GM12878 (cell line): Measurements from ENCODE around the gene PTTG2. TPM values are rescaled to one million over a fixed set of nuclear protein-coding genes. Genes with fewer than 3 reads are reported as not detected.

ENCODE experiments used
- ATAC-seq: fragments of 200-7000 bp; cut with Tn5 transposase; 3 replicates; pipeline ENCODE4 v1.9.1; 2020; ENCODE audit warnings: mild to moderate bottlenecking, moderate library complexity
- BruUV-seq: library from RNA; stranded (reverse); fragments of 400-500 nt; replicated peaks from 2 replicates; lab custom pipeline; 2021; lab: Mats Ljungman, UMichigan
- CTCF ChIA-PET: fragments of 300-600 bp; sonication (Branson Sonifier 250); formaldehyde crosslinking; extraction: SDS; loops from one replicate; lab custom pipeline; 2021; ENCODE audit warnings: inconsistent platforms; lab: Yijun Ruan, JAX
- POLR2A ChIA-PET: fragments of 350-600 bp; formaldehyde crosslinking; extraction: SDS; loops from one replicate; lab custom pipeline; 2021; ENCODE audit warnings: inconsistent platforms; lab: Charles Lee
- RAD21 ChIA-PET: fragments of 300-600 bp; sonication (Branson Sonifier 250); formaldehyde crosslinking; loops from one replicate; lab custom pipeline; 2023; ENCODE audit warnings: antibody characterized with exemption; ENCODE audit not compliant: unreplicated experiment; lab: Charles Lee
- SMC1A ChIA-PET: fragments of 300-600 bp; sonication (Branson Sonifier 250); formaldehyde crosslinking; loops from one replicate; lab custom pipeline; 2023; ENCODE audit not compliant: unreplicated experiment, uncharacterized antibody; lab: Charles Lee
- DNase-seq: peaks from one replicate; pipeline ENCODE4 v3.0.0-alpha.2; 2011; ENCODE audit warnings: low read depth, low spot score
- FAIRE-seq: peaks from 3 replicates; lab custom pipeline; 2011; peaks lifted over from hg19 to GRCh38; lab: Jason Lieb, UNC
- H2AFZ ChIP-seq: 2 replicates; pipeline ENCODE4 v1.6.0; 2011; ENCODE audit warnings: low read depth, low read length, control low read depth; ENCODE audit not compliant: control insufficient read depth
- H3K27ac ChIP-seq: 2 replicates; pipeline ENCODE4 v1.5.1; 2011; ENCODE audit warnings: control low read depth; ENCODE audit not compliant: control insufficient read depth, insufficient read depth
- H3K27me3 ChIP-seq, 2 experiments: replicated peaks in 1 of 2; 2 replicates each; pipeline versions ENCODE4 v1.6.0 to v1.6.1; 2011; ENCODE audit warnings: low read length in 1 of 2; ENCODE audit not compliant: control insufficient read depth in 2 of 2, insufficient read depth in 2 of 2
- H3K36me3 ChIP-seq, 2 experiments: 2 replicates each; pipeline ENCODE4 v1.5.1; 2011; ENCODE audit warnings: low read length in 1 of 2; ENCODE audit not compliant: control insufficient read depth in 2 of 2, insufficient read depth in 2 of 2
- H3K4me1 ChIP-seq: 2 replicates; pipeline ENCODE4 v1.6.1; 2011; ENCODE audit warnings: mild to moderate bottlenecking, low read length, moderate library complexity, mixed read lengths; ENCODE audit not compliant: control insufficient read depth, insufficient read depth
- H3K4me2 ChIP-seq: 2 replicates; pipeline ENCODE4 v1.6.0; 2011; ENCODE audit warnings: control low read depth; ENCODE audit not compliant: control insufficient read depth, insufficient read depth
- H3K4me3 ChIP-seq: fragments of 200-600 bp; sonication (generic); 2 replicates; pipeline ENCODE4 v1.5.1; 2016
- H3K79me2 ChIP-seq: 2 replicates; pipeline ENCODE4 v1.6.0; 2011; ENCODE audit warnings: low read length; ENCODE audit not compliant: control insufficient read depth, insufficient read depth
- H3K9ac ChIP-seq: 2 replicates; pipeline ENCODE4 v1.8.0; 2011; ENCODE audit warnings: low read length, control low read depth, mixed read lengths; ENCODE audit not compliant: control insufficient read depth, insufficient read depth
- H3K9me3 ChIP-seq: replicated peaks from 3 replicates; pipeline ENCODE4 v1.5.1; 2011; ENCODE audit warnings: mild to moderate bottlenecking, low read length; ENCODE audit not compliant: control insufficient read depth, insufficient read depth
- H4K20me1 ChIP-seq: 2 replicates; pipeline ENCODE4 v1.6.0; 2011; ENCODE audit not compliant: control insufficient read depth, insufficient read depth
- BMI1 ChIP-seq: fragments of 450-650 bp; IDR thresholded peaks from 2 replicates; pipeline ENCODE4 v1.6.1; 2016; ENCODE audit warnings: mild to moderate bottlenecking, moderate library complexity, borderline replicate concordance
- CREB1 ChIP-seq: IDR thresholded peaks from 2 replicates; pipeline ENCODE4 v1.6.1; 2012; ENCODE audit warnings: low read depth, mild to moderate bottlenecking, inconsistent platforms
- GABPA ChIP-seq: IDR thresholded peaks from 2 replicates; pipeline ENCODE4 v1.6.1; 2014; ENCODE audit warnings: antibody characterized with exemption, low read depth, mild to moderate bottlenecking, inconsistent platforms
- HCFC1 ChIP-seq: fragments of 150-350 bp; IDR thresholded peaks from 2 replicates; pipeline ENCODE4 v1.6.1; 2014; ENCODE audit warnings: low read length
- HDAC2 ChIP-seq: fragments of 200-600 bp; sonication (generic); IDR thresholded peaks from 2 replicates; pipeline ENCODE4 v1.6.1; 2017
- KAT2A ChIP-seq: conservative IDR thresholded peaks from 2 replicates; pipeline ENCODE4 v1.6.1; 2011; ENCODE audit warnings: low read depth, low read length; ENCODE audit not compliant: control insufficient read depth
- NRF1 ChIP-seq: conservative IDR thresholded peaks from 2 replicates; pipeline ENCODE4 v1.6.1; 2011; ENCODE audit warnings: mild to moderate bottlenecking, low read depth, low read length, improper control_type of control experiment
- POLR2AphosphoS5 ChIP-seq: IDR thresholded peaks from 2 replicates; pipeline ENCODE4 v1.6.1; 2011; ENCODE audit warnings: mild to moderate bottlenecking, low read length, inconsistent platforms
- RB1 ChIP-seq: fragments of 450-650 bp; formaldehyde crosslinking; IDR thresholded peaks from 2 replicates; pipeline ENCODE4 v1.6.1; 2017; ENCODE audit warnings: mild to moderate bottlenecking, borderline replicate concordance
- YBX1 ChIP-seq: fragments of 450-650 bp; IDR thresholded peaks from 2 replicates; pipeline ENCODE4 v1.6.1; 2016; ENCODE audit warnings: antibody characterized with exemption
- WGBS: methylation state at CpG from one replicate; pipeline ENCODE4 v1.1.6; 2016; ENCODE audit warnings: low lambda C conversion rate; ENCODE audit not compliant: insufficient replicate concordance, insufficient coverage; ENCODE audit errors: missing lambda C conversion rate; 5-methylcytosine and 5-hydroxymethylcytosine counted together
- in situ Hi-C: fragments of 300-500 bp; cut with MboI; formaldehyde crosslinking; loops from 9 replicates; pipeline ENCODE4 v1.14.3; 2018; ENCODE audit warnings: mixed read lengths
- intact Hi-C: fragments of 100-400 bp; cut with micrococcal nuclease; formaldehyde crosslinking; loops from one replicate; pipeline ENCODE4 v1.14.2; 2022; ENCODE audit not compliant: unreplicated experiment
- polyA plus RNA-seq, 11 experiments: library from polyadenylated mRNA; depleted of rRNA in 4 of 11; unstranded in 6 of 11; stranded (reverse) in 5 of 11; fragments of >200 nt; fragmentation: Nextera tagmentation in 4 of 11; fragmentation: Illumina TruSeq in 1 of 11; extraction: Ambion mirVana in 4 of 11; extraction: Trizol in 1 of 11; gene quantifications; 1 replicate in 1 of 11; 2 replicates in 10 of 11; pipeline versions ENCODE4 v1.2.1 to v1.2.3, GENCODE V29; 2011 to 2016; ENCODE audit warnings: inconsistent platforms in 2 of 11, missing spikeins in 2 of 11, low read depth in 1 of 11
- total RNA-seq, 4 experiments: library from RNA; depleted of rRNA in 3 of 4; stranded (reverse); fragments of >200 nt in 3 of 4; fragmentation: Illumina TruSeq in 1 of 4; extraction: Trizol in 1 of 4; gene quantifications; 2 replicates each; pipeline versions ENCODE4 v1.2.1 to v1.2.3, GENCODE V29; 2013 to 2021
- TF ChIP-seq, protein P1 (sequence below): fragments of 450-650 bp; IDR thresholded peaks from 2 replicates; pipeline ENCODE4 v1.6.1; 2016; ENCODE audit warnings: mild to moderate bottlenecking, moderate library complexity, borderline replicate concordance

PTTG2 gene
- total and polyA plus RNA-seq, 10 of the 15 experiments (the other 5 are each of a cell fraction or from before 2014, with no cell fraction given): 0.09 to 0.54 (median 0.39) TPM; not detected in 4

GRCh38 chr4:37995981-37996775 is 36.0 kb downstream of the PTTG2 start:
- Histone ChIP-seq H3K9me3 (no peaks in the 10 kb centered on the region), H3K79me2 (peaks cover 2% of the 10 kb centered on the region; the same call in 1 of the 2 replicates), H2AFZ (no peak overlapping the region), H3K9ac (no peak overlapping the region), H3K36me3 (no peaks in the 10 kb centered on the region), H4K20me1 (no peaks in the 10 kb centered on the region), H3K4me1 (peaks cover 9% of the 10 kb centered on the region; the same call in 1 of the 2 replicates), H3K27me3 (no peaks in the 10 kb centered on the region), H3K4me2 (no peak overlapping the region), H3K27ac (no peak overlapping the region), H3K4me3 (no peak overlapping the region)
- no TSS peak for BruUV-seq
- WGBS: 84% methylated on average over 7 of the region's 7 CpGs
- RAD21 ChIA-PET: interaction anchor here (1.0 kb wide), 1 partner anchor 15 kb away, joined by 3 read pairs; no protein-coding TSS in a partner anchor
- CTCF ChIA-PET: no interaction called here
- intact Hi-C loops: no loop called here
- FAIRE-seq (no peak), ATAC-seq (no peak), DNase-seq (no peak)
- SMC1A ChIA-PET: interaction anchor here (0.9 kb wide), 1 partner anchor 11 kb away, joined by 3 read pairs; no protein-coding TSS in a partner anchor
- in situ Hi-C loops: no loop called here
- POLR2A ChIA-PET: interaction anchor here (0.6 to 1.1 kb wide), 2 partner anchors 32 to 169 kb away, joined by 3 read pairs; partner anchors contain the start of gene PGM2
- TF ChIP-seq CREB1 (no peak), BMI1 (no peak)

- no peaks in the 10 kb centered on the region for H4K20me1 ChIP-seq
- TF ChIP-seq HCFC1 (no peak), GABPA (no peak), POLR2AphosphoS5 (no peak), RB1 (no peak), KAT2A (no peak), YBX1 (no peak), NRF1 (no peak), HDAC2 (no peak)
- TF ChIP-seq, protein P1, sequence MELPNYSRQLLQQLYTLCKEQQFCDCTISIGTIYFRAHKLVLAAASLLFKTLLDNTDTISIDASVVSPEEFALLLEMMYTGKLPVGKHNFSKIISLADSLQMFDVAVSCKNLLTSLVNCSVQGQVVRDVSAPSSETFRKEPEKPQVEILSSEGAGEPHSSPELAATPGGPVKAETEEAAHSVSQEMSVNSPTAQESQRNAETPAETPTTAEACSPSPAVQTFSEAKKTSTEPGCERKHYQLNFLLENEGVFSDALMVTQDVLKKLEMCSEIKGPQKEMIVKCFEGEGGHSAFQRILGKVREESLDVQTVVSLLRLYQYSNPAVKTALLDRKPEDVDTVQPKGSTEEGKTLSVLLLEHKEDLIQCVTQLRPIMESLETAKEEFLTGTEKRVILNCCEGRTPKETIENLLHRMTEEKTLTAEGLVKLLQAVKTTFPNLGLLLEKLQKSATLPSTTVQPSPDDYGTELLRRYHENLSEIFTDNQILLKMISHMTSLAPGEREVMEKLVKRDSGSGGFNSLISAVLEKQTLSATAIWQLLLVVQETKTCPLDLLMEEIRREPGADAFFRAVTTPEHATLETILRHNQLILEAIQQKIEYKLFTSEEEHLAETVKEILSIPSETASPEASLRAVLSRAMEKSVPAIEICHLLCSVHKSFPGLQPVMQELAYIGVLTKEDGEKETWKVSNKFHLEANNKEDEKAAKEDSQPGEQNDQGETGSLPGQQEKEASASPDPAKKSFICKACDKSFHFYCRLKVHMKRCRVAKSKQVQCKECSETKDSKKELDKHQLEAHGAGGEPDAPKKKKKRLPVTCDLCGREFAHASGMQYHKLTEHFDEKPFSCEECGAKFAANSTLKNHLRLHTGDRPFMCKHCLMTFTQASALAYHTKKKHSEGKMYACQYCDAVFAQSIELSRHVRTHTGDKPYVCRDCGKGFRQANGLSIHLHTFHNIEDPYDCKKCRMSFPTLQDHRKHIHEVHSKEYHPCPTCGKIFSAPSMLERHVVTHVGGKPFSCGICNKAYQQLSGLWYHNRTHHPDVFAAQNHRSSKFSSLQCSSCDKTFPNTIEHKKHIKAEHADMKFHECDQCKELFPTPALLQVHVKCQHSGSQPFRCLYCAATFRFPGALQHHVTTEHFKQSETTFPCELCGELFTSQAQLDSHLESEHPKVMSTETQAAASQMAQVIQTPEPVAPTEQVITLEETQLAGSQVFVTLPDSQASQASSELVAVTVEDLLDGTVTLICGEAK: no peak
- TF ChIP-seq, all 136 proteins: peak for 0
- ChIA-PET RAD21 (no interaction called here), POLR2A (no interaction called here), CTCF (no interaction called here), SMC1A (no interaction called here)
- Histone ChIP-seq H3K79me2 (peaks cover 2% of the 10 kb centered on the region; the same call in 1 of the 2 replicates), H2AFZ (no peak overlapping the region), H3K27me3 (no peaks in the 10 kb centered on the region), H3K4me2 (no peak overlapping the region), H3K9ac (no peak overlapping the region), H3K4me3 (no peak overlapping the region), H3K4me1 (peaks cover 9% of the 10 kb centered on the region; the same call in 1 of the 2 replicates), H3K27ac (no peak overlapping the region), H3K9me3 (no peaks in the 10 kb centered on the region), H3K36me3 (no peaks in the 10 kb centered on the region)
- WGBS: 82% methylated on average over 8 of the region's 9 CpGs
- BruUV-seq: no TSS peak
- in situ Hi-C loops (no loop called here), intact Hi-C loops (no loop called here)
- FAIRE-seq: no peak
- ATAC-seq: no peak
- no peak for DNase-seq
These were observed 38.0 kb downstream of the PTTG2 start for GRCh38 chr4:37998226-37998625.
